ENCODE results near the gene PCBP2. TPM values are rescaled to one million over a fixed set of nuclear protein-coding genes. Genes with fewer than 3 reads are reported as not detected.
"Not testable (repeated sequence)": the region's sequence is repeated elsewhere in the genome, so short reads cannot be mapped to it uniquely, and the experiment has no call there.

The PCBP2 gene
- total and polyA plus RNA-seq, 4 experiments from 2014 or later, result 88.0 to 858 (median 483) TPM

- H3K9me3 ChIP-seq (ENCODE audit: control insufficient read depth in 1 of 2, low read length in 2 of 2); intact Hi-C loops (cut with micrococcal nuclease); H3K4me1 Mint-ChIP-seq; H3K4me3 ChIP-seq (ENCODE audit: low read length in 2 of 2); H3K27ac ChIP-seq (ENCODE audit: low read depth, low read length); H3K36me3 Mint-ChIP-seq; H3K36me3 ChIP-seq (ENCODE audit: insufficient read depth, low read length); POLR2A ChIA-PET (ENCODE audit: partially characterized antibody); H3K27ac Mint-ChIP-seq; CTCF ChIA-PET (ENCODE audit: partially characterized antibody); DNase-seq; H3K27me3 ChIP-seq (ENCODE audit: insufficient read depth, low read length); H3K27me3 Mint-ChIP-seq; H3K4me3 Mint-ChIP-seq; H3K9me3 Mint-ChIP-seq; H3K4me1 ChIP-seq (ENCODE audit: insufficient read depth, low read length): not testable (repeated sequence)
Measured at GRCh38 chr12:53435326-53435725, 16.6 kb upstream of the PCBP2 start.

GRCh38 chr12:53439582-53439981 is 12.3 kb upstream of the PCBP2 start:
- H3K9me3 Mint-ChIP-seq; H3K27me3 Mint-ChIP-seq; H3K27ac ChIP-seq (ENCODE audit: low read depth, low read length); H3K4me3 ChIP-seq (ENCODE audit: low read length in 2 of 2); H3K27me3 ChIP-seq (ENCODE audit: insufficient read depth, low read length); intact Hi-C loops (cut with micrococcal nuclease); H3K36me3 ChIP-seq (ENCODE audit: insufficient read depth, low read length); H3K9me3 ChIP-seq (ENCODE audit: control insufficient read depth in 1 of 2, low read length in 2 of 2); DNase-seq: not testable (repeated sequence)
- Mint-ChIP-seq H3K27ac (peak overlapping the region in 4 of 7 donors; percentile 46 to 76 (median 54)), H3K4me3 (peak overlapping the region in 1 of 8 donors; percentile 73), H3K4me1 (peaks cover 14 to 42% (median 27%) of the 10 kb centered on the region in 4 donors), H3K36me3 (peaks cover 6 to 20% of the 10 kb centered on the region in 2 donors)
- H3K4me1 ChIP-seq (ENCODE audit: insufficient read depth, low read length), result peaks cover 27% of the 10 kb centered on the region
- ChIA-PET POLR2A (ENCODE audit: partially characterized antibody) (interaction anchor here (0.6 to 4.5 kb wide), 3 partner anchors 35 to 60 kb away, joined by 3 to 54 read pairs (median 13); partner anchors contain the start of genes MAP3K12, SP1 and TARBP2), CTCF (ENCODE audit: partially characterized antibody) (interaction anchor here (0.7 to 1.5 kb wide), 3 partner anchors 16 to 249 kb away, joined by 3 to 6 read pairs (median 3); partner anchors contain the start of gene AMHR2)

GRCh38 chr12:53441040-53441833 is 10.7 kb upstream of the PCBP2 start, which contains the start of gene PRR13:
TSS of gene PRR13 (plus strand) at chr12:53441734. CDS start at chr12:53442715, 981 bp downstream.
- Mint-ChIP-seq H3K9me3 (no peaks in the 10 kb centered on the region), H3K4me3 (peak within 1 kb of the TSS; percentile 95 to 99 (median 97)), H3K27me3 (no peaks in the 10 kb centered on the region), H3K36me3 (peaks cover 14 to 35% of the 10 kb centered on the region in 2 donors), H3K27ac (peak within 1 kb of the TSS; percentile 91 to 99 (median 96)), H3K4me1 (peaks cover 22 to 59% (median 40%) of the 10 kb centered on the region in 4 donors)
- Histone ChIP-seq H3K27me3 (ENCODE audit: insufficient read depth, low read length) (no peaks in the 10 kb centered on the region), H3K9me3 (ENCODE audit: control insufficient read depth in 1 of 2, low read length in 2 of 2) (no peaks in the 10 kb centered on the region), H3K36me3 (ENCODE audit: insufficient read depth, low read length) (peaks cover 19% of the 10 kb centered on the region), H3K27ac (ENCODE audit: low read depth, low read length) (peak within 1 kb of the TSS; percentile 98), H3K4me1 (ENCODE audit: insufficient read depth, low read length) (peaks cover 40% of the 10 kb centered on the region), H3K4me3 (ENCODE audit: low read length in 2 of 2) (peak within 1 kb of the TSS; percentile 75 to 91)
- peak; percentile 95 to 100 (median 97) for DNase-seq
- POLR2A ChIA-PET (ENCODE audit: partially characterized antibody), result interaction anchor here (0.6 to 4.5 kb wide), 20 partner anchors 10 to 435 kb away, joined by 3 to 54 read pairs (median 4); partner anchors contain the start of genes AAAS, EIF4B, MAP3K12 and NPFF
- CTCF ChIA-PET (ENCODE audit: partially characterized antibody), result interaction anchor here (0.6 to 1.7 kb wide), 11 partner anchors 9 to 574 kb away, joined by 3 to 6 read pairs (median 3); no protein-coding TSS in a partner anchor
- intact Hi-C loops (cut with micrococcal nuclease), result loop anchor here (1.0 to 2.0 kb wide), 7 partner anchors 10 to 260 kb away; partner anchors contain the start of genes CSAD, SP1 and ZNF740

GRCh38 chr12:53443955-53444354 is 7.9 kb upstream of the PCBP2 start:
- H3K36me3 Mint-ChIP-seq, result peaks cover 29 to 52% of the 10 kb centered on the region in 2 donors
- H3K27me3 Mint-ChIP-seq, result no peaks in the 10 kb centered on the region

GRCh38 chr12:53444593-53445325 is 7.1 kb upstream of the PCBP2 start:
- H3K9me3 Mint-ChIP-seq; H3K4me3 ChIP-seq (ENCODE audit: low read length in 2 of 2); H3K27me3 Mint-ChIP-seq; H3K9me3 ChIP-seq (ENCODE audit: control insufficient read depth in 1 of 2, low read length in 2 of 2); intact Hi-C loops (cut with micrococcal nuclease); H3K27me3 ChIP-seq (ENCODE audit: insufficient read depth, low read length); DNase-seq: not testable (repeated sequence)
- ChIA-PET POLR2A (ENCODE audit: partially characterized antibody) (interaction anchor here (0.6 to 3.1 kb wide), 4 partner anchors 9 to 285 kb away, joined by 3 to 16 read pairs (median 3); partner anchors contain the start of genes MAP3K12 and TARBP2), CTCF (ENCODE audit: partially characterized antibody) (interaction anchor here (0.7 to 1.1 kb wide), 2 partner anchors 64 to 118 kb away, joined by 4 to 5 read pairs; no protein-coding TSS in a partner anchor)
- H3K36me3 Mint-ChIP-seq, result peaks cover 29 to 52% of the 10 kb centered on the region in 2 donors
- peak overlapping the region in 3 of 7 donors; percentile 24 to 75 (median 40) for H3K27ac Mint-ChIP-seq
- H3K4me3 Mint-ChIP-seq, result peak overlapping the region in 5 of 8 donors; percentile 23 to 59 (median 45)
- Histone ChIP-seq H3K36me3 (ENCODE audit: insufficient read depth, low read length) (peaks cover 29% of the 10 kb centered on the region), H3K27ac (ENCODE audit: low read depth, low read length) (peak overlapping the region; percentile 4), H3K4me1 (ENCODE audit: insufficient read depth, low read length) (peaks cover 40% of the 10 kb centered on the region)
- H3K4me1 Mint-ChIP-seq, result peaks cover 26 to 65% (median 41%) of the 10 kb centered on the region in 4 donors

More at GRCh38 chr12:53443955-53444354, 7.9 kb upstream of the PCBP2 start:
- Mint-ChIP-seq H3K27ac (peak overlapping the region in 6 of 7 donors; percentile 6 to 91 (median 72)), H3K9me3 (no peaks in the 10 kb centered on the region), H3K4me3 (peak overlapping the region in 7 of 8 donors; percentile 26 to 75 (median 63)), H3K4me1 (peaks cover 26 to 68% (median 44%) of the 10 kb centered on the region in 4 donors)
- no peak overlapping the region for H3K4me3 ChIP-seq (ENCODE audit: low read length in 2 of 2)
- intact Hi-C loops (cut with micrococcal nuclease), result no loop called here
- no peak overlapping the region for H3K27ac ChIP-seq (ENCODE audit: low read depth, low read length)
- H3K9me3 ChIP-seq (ENCODE audit: control insufficient read depth in 1 of 2, low read length in 2 of 2), result no peaks in the 10 kb centered on the region
- ChIA-PET CTCF (ENCODE audit: partially characterized antibody) (no interaction called here), POLR2A (ENCODE audit: partially characterized antibody) (interaction anchor here (3.1 kb wide), 1 partner anchor 56 kb away, joined by 16 read pairs; the partner anchor contains the start of genes MAP3K12 and TARBP2)
- H3K4me1 ChIP-seq (ENCODE audit: insufficient read depth, low read length), result peaks cover 40% of the 10 kb centered on the region
- peaks cover 29% of the 10 kb centered on the region for H3K36me3 ChIP-seq (ENCODE audit: insufficient read depth, low read length)
- no peak for DNase-seq
- no peaks in the 10 kb centered on the region for H3K27me3 ChIP-seq (ENCODE audit: insufficient read depth, low read length)

GRCh38 chr12:53450936-53451335 is 966 bp upstream of the PCBP2 start:
- Mint-ChIP-seq H3K36me3 (peaks cover 44 to 56% of the 10 kb centered on the region in 2 donors), H3K27me3 (no peaks in the 10 kb centered on the region), H3K27ac (no peak overlapping the region), H3K9me3 (no peaks in the 10 kb centered on the region), H3K4me3 (no peak overlapping the region), H3K4me1 (peaks cover 24 to 56% (median 34%) of the 10 kb centered on the region in 4 donors)
- Histone ChIP-seq H3K27ac (ENCODE audit: low read depth, low read length) (no peak overlapping the region), H3K4me3 (ENCODE audit: low read length in 2 of 2) (no peak overlapping the region), H3K27me3 (ENCODE audit: insufficient read depth, low read length) (no peaks in the 10 kb centered on the region), H3K9me3 (ENCODE audit: control insufficient read depth in 1 of 2, low read length in 2 of 2) (no peaks in the 10 kb centered on the region), H3K36me3 (ENCODE audit: insufficient read depth, low read length) (peaks cover 29% of the 10 kb centered on the region), H3K4me1 (ENCODE audit: insufficient read depth, low read length) (peaks cover 34% of the 10 kb centered on the region)
- ChIA-PET POLR2A (ENCODE audit: partially characterized antibody) (interaction anchor here (1.0 to 2.2 kb wide), 7 partner anchors 9 to 127 kb away, joined by 3 to 16 read pairs (median 5); partner anchors contain the start of genes MAP3K12, PRR13 and SP1), CTCF (ENCODE audit: partially characterized antibody) (interaction anchor here (0.5 to 1.4 kb wide), 7 partner anchors 8 to 323 kb away, joined by 3 to 6 read pairs (median 3); no protein-coding TSS in a partner anchor)
- intact Hi-C loops (cut with micrococcal nuclease), result loop anchor here (1.0 to 2.0 kb wide), 3 partner anchors 10 to 72 kb away; partner anchors contain the start of gene PRR13
- DNase-seq, result no peak

All from CD4-positive, alpha-beta memory T cell (primary cell).